HG03108 (cell line): ENCODE measurements around the gene GNG2.

ENCODE experiments used
- ATAC-seq: cut with Tn5 transposase; IDR thresholded peaks from one replicate; pipeline ENCODE4 v1.9.1; 2021; ENCODE audit warnings: moderate library complexity; ENCODE audit not compliant: unreplicated experiment

The GNG2 gene

DNA sequence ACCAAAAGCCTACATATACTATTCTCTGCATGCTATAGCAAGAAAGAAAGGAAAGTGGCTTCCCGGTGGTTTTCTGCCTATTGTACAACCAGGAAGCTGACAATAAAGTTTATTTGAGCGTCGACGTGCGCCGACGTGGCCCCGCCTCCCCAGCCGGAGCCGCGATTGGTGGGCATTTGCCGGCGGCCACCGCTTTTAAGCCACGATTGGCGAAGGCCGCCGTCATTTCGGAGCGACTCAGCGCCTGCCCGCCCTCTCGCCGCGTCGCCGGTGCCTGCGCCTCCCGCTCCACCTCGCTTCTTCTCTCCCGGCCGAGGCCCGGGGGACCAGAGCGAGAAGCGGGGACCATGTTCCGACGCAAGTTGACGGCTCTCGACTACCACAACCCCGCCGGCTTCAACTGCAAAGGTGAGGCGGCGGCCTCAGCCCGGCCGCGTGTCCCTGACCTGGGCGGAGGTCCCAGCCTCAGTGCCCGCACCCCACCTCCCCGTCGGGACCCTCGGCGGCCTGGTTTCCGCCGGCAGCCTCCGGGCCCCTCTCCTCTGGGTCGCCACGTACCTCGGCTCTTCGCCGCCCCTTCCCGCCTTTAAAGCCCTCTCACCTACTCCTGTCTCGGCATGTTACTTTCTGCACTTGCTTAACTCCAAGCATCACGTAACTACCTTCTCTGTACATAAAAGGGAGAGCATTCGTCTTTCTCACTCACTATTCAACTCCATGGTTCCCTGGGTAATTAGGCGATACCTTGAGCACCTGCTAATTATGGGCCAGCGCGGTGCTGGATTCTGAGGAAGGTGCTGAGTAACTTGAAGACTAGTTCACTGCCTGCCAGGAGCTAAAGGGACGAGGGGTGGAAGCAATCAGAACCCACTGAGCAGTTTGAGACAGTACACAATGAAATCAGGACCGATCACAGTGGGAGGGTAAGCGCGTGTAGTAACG, 129.2 kb downstream of the GNG2 start, which contains the start of gene RTRAF:
Gene RTRAF, plus strand, starts transcription at position 254 of the 942 bp plus-strand sequence. Its CDS starts 94 bp downstream, at position 348.
- ATAC-seq, result peak; percentile 94

DNA sequence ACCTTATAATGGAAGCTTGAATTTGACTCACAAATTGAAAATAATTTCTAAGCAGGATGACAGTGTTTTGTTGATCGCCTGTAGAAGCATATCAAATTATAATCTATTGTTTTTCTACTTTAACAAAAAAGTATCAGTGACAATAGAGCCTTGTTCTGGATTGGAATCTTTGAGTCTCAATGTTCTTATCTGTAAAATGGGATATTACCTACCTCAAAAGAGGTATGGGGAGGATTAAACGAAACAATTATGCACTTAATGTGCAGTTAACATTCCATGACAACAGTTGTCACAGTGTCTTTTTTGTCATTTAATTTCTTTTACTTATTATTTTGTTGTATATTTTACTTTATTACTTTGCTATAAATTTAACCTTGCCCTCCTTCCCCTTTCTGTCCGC, 130.1 kb downstream of the GNG2 start:
- no peak for ATAC-seq

DNA sequence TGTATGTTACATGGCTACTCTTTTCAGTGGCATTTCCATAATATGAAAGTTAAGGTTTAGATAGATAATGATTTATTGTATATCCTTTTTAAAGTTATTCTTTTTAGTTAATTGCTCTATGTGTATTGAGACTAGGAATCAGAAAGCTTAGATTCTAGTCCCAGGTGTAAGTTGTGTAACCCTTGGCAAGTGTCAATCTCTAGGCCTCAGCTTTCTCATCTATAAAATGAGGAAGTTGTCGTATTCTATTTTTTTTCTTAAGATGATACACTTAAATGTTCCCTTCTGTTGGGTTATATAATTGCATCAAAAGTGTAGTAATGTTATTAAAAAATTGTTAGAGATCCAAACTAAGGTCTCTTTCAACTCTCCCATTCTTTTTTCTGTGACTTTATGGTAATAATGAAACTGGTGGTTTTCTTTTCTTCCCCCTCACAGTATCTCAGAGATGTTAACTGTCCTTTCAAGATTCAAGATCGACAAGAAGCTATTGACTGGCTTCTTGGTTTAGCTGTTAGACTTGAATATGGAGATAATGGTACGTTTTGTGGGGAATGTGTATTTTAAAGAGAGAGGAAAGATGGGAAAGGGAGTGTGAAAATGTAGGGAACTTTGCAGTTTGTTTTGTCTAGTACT, 133.0 kb downstream of the GNG2 start:
- ATAC-seq, result no peak

DNA sequence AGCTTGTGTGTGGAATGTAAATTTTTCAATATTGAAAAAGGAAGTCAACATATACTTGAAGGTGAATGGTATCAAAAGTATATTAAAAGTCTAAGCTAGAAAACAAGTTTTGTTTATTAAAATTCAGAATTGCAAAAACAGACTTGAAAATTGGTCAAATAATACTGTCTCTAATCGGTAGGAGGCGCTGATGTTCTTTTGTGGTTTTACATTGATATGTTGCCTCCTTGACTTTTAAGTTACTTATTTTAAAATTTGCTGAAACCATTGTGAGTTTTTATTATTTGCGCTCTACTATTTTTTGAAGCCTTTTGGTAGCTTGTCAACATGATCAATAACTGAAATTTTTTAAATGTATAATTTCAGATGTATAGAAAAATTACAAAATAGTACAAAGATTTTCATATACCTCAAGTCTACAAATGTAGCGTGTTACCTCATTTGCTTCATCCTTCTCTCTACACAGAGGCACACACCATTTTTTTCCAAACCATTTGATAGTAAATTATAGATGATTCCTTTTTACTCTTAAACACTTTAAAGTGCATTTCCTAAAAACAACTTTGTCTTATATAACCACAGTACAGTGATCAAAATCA, 135.8 kb downstream of the GNG2 start:
- no peak for ATAC-seq

DNA sequence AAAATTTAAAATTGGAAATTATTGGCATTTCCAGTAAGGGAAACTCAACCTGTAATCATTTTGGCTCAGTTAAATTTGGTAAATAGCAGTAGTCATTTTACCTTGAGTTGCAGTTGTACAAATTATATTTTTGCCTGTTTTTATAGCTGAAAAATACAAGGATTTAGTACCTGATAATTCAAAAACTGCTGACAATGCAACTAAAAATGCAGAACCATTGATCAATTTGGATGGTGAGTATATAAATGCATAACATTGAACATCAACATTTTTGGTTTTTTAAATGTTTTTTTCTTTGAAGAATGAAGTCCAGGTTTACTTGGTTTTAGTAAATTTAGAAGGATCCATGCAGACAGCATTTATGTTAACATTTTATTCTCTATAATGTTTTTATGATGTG, 137.9 kb downstream of the GNG2 start:
- no peak for ATAC-seq

DNA sequence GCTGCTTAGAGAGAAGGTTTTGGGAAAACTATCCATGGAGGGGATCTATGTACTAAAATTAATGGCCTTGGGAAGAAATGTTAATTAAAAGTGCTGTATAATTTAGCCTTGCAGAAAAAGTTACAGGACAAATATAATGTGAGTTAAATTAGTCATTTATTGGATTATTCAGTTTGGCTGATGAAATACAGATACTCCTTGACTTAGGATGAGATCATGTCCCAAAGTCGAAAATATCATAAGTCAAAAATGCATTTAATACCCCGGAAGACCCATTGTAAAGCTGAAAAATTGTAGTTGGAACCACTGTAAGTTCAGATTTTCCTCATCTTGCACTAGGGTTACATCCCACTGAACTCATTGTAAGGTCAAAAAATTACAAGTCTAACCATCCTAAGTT, 138.7 kb downstream of the GNG2 start:
- ATAC-seq, result no peak

DNA sequence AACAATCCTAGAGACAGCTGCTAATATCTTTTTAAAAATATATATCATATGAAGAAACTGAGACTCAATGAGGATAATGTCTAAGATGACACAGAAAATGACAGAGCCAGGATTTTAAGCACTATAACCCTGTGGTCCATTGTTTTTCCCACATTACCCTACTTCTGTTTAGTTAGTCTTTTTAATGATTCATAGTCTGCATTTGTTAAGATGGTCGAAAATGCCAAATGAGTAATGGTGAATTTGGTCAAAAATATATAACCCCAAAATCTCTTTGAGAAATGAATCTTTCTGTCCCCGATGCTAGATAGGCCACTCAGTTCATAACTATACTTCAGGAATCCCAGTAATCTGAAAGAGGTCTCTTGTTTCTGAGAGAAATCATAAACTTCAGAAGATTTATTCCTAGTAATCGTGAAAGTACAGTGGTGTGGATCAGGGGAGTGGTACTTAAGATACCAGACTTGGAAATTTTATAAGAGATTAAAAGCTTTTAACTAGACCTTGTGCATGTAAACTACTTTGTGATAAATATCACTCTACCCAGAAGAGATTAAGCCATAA, 139.7 kb downstream of the GNG2 start:
- no peak for ATAC-seq

DNA sequence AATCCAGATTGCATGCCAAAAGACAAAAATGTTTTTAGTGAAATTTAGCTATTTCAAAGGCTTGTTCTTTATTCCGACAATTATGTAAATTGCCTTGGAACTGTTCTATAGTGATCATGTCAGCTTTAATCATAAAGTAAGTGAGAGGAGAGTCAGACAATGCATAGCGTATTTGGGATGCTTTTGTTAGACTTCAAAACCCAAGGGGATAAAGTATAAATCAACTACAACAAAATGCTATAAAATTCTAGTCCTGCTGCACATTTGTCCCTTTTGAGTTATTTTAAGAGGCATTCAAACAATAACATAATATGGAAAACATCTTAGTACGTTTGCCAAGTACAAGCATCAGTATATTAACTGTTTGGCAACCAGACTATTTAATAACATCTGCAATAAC, 140.3 kb downstream of the GNG2 start:
- ATAC-seq, result no peak

DNA sequence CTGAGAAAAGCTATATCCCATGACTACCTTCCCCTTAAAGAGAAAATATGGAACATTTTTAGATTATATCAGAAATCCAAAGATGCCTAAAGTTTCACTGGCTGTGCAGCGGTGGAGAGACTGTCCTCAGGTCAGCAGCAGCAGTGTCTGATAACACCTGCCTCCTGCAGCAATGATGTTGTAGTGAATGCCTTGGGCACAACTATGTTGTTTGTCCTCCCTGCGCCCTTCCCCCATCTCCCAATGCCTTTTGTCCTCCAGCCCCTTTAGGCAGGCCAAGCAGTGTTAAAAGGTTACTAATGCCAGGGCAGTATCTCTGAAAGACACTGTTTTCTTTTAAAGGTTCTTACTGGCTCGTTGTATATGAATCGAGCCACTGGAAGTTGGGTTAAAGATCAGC, 142.1 kb downstream of the GNG2 start:
- ATAC-seq, result no peak

DNA sequence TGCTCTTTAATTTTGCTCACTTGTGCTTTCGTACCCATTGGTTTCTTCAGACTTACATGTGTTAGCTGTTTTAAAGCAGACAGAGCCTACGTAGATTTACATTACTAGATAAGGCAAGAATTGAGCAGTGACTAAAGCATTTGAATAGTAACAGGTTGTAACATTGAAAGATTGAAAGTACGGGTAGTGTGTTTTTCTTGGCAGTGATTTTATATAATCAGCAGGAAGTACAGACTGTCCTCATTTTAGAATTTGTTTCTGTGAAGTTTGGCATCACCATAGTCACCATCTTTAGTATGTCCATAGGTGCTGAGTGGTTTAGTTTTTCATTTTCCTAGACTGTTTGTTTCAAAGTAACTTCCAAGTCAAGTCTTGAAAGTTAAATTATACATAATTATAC, 142.9 kb downstream of the GNG2 start:
- no peak for ATAC-seq

DNA sequence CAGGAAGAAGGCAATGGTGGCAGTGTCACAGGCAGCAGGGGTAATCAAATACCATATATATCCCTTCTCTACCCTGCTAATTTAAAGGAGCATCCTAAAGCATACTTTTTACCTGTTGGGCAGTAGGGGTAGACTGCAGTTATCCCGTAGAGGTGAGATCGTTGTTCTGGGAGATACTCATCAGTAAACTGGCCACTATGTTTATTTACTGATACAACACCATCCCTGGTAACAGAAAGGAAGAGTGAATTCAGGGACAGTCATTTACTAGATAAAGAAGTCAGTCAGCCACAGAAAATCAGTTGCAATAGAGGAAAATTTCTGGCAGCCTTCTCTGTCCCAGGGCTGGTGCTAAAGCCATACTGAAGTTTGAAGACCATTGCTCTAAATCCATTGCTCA, 145.2 kb downstream of the GNG2 start:
- ATAC-seq, result no peak

DNA sequence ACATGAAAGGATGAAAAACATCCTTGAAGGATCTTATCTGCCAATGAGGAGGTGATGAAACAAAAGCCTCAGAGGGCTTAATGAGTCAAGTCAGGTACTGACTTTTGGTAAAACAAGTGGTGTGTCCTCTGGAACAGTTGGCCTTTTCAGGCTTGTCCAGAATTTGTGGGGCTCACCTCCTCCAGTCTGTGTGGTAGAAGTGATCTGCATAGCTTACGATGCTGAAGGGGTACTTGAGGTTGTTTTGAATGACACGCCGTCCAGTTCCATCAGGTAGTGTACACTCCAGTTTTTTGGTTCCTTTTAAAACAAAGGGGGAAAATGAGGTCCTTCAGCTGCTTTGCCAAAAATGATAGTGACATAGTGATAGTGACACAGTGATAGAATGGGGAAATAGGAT, 145.9 kb downstream of the GNG2 start:
- ATAC-seq, result no peak

DNA sequence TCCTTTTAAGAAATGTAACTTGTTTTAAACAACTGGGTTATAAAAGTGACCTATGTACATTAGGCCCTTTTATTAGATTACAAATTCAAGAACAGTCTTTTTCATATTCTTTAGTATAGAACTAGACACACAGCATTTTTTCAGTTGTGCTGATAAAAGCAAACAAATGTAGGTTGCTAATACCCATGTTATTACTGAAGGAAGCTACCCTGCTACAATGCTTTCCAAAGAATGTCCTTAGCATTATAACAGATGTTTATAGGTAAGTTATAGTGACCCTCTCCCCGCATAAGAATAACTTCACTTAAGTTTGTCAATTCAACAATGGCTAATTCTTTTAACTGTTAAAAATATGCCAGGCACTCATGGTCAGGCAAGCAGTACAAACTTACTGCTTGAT, 146.8 kb downstream of the GNG2 start:
- no peak for ATAC-seq

DNA sequence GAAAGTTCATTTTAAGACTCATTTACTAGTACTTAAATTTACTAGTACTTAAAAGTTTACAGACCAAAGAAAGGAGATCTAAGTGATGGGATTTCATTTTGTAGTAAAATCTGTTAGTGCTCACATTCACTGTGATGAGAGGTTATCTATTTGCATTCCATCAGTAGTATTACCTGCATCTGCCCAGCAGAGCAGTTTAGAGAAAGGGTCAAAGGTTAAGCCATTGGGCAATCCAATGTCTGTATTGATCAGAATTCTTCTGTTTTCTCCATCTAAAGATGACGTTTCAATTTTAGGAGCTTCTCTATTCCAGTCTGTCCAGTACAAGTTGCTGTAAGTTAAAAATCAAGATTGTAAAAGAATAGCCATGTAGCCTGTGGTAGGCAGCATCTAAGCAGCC, 147.2 kb downstream of the GNG2 start:
- ATAC-seq, result no peak

DNA sequence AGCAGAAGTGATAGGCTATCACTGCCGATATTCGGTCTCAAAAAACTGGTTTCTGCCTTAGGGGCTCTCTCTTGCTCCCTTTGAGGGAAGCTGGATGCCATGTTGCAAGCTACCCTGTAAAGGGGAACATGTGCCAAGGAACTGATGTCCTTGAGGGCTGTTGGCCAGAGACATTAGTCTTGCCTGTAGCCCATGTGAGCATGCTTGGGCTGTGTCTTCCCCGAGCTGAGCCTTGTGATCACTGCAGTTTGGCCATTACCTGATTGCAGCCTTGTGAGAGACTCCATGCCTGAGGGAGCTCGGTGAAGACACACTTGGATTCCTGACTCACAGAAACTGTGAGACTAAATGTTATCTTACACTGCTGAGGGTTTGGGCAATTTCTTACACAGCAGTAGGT, 147.7 kb downstream of the GNG2 start:
- ATAC-seq, result no peak

DNA sequence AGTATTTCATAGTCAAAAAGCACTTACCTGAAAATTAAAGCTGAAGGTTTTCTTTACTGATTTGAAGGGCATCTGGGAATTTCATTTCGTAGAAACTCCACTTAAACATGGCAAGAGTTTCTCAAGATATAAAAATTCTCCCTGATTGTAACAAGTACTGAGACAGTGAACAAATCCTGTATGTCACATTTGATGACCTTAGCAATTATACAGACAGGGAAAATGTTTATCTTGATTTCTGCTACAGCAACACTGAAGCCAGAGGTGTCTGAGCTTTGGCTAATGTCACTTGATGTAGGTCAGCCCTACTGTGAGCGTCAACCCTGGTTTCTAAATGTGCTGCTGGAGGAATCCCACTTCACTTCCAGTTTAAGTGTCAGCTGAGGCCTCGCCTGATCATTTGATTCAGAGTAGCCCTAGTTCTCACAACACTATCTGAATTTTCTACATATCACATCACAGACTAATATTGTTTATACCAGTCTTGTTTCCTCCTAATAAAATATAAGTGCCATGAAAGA, 149.8 kb downstream of the GNG2 start:
- no peak for ATAC-seq

DNA sequence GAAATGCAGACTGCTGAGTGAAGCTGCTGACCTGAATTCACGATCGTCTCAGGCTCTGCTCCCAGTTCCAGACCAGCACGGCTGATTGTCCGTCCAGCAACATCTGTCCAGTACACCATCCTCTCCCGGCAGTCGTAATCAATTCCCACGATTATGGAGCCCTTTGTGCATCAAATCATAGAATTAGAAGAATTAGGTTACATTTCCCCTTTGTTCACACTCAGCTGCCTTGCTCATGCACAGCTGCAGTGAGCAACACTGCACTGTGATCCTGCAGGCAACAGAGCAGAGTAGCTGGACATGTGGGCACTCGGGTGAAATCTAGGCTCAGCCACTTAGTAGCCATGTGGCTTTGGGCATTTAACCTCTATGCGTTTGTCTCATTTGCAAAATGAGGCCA, 151.1 kb downstream of the GNG2 start:
- no peak for ATAC-seq

DNA sequence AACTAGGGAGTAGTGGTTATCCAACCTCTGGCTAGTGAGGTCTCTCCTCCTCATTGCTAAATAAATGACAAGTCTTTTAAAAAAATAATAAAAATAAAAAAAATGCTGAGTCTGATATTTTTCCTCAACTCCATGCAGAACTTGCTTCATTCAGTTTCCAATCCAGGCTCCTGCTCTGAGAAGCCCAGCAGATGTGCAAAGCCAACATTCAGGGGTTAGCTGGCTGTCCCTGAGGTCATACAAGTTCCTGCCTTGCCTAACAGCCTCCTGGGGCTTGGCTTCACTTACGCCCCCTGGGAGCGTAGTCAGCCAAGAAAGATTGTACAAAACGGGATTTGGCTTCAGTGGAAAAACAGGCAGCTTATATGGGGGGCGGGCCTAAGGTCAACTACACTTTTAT, 152.2 kb downstream of the GNG2 start:
- ATAC-seq, result no peak

DNA sequence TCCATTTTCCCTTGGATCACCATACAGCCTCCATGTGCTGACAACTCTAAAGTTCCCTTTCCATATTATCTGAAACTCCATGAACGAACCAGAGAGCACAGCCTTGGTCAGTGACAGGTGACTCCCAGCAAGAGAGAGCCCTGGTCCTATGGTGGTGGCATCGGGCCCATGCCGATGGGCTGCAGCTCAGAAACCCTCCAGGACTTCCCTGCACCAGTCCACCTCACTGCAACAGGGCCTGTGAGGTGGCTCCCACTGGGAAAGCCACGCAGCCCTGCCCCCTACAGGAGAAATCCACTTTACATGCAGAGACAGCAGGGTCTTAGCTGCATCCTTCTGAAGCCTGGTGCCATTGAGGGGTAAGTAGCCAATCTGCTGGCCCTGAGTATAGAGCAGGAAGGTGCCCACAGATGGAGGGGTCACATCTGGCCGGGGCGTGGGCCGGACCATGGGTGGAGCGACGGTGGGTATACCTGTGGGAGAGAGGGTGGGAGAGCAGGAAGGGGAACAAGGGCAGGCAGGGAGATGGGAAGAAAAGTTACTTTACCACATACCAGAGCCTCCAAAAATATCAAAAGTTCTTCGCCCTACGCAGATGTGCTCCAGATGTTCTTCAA, 153.7 kb downstream of the GNG2 start:
- no peak for ATAC-seq

DNA sequence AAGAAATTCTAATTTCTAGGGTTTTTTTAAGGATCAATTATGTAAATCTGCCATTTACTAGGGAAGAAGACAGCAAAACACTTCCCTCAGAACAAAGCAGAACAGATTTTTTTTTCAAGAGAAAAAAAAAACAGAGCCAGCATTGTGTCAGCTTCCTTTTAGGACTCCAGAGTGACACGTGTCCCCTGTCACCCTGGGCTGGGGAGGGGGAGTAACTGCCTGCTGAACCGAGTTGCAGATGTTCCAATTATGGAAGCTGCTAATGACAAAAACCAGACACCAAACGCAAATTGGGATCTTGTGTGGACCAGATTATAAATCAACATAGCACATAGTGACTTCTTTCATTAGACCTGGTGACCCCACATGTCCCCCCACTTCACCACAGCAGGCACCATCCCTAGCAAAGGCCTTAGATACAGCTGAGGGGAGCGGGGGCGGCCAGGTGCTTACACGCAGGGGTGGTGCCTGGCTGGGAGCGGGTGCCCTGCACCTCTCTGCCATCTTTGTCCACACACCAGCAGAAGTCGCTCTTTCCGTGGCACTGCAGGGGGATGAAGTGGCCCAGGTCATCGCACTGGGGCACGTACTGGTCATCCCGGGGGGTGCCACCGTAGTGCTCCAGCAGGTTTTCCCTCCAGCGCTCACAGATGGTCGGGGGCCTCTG, 154.3 kb downstream of the GNG2 start:
- no peak for ATAC-seq
